Measurements from ENCODE around the gene DOCK2.

- TF ChIP-seq CTCF (optimal IDR thresholded peaks at IDR 0.05 in 1 of 3, IDR thresholded peaks at IDR 0.05 in 1 of 3, conservative IDR thresholded peaks at IDR 0.05 in 1 of 3; ENCODE audit: extremely low read depth in 1 of 3, insufficient read depth in 2 of 3, low read length in 3 of 3) (no peak), EZH2 (IDR thresholded peaks at IDR 0.05; ENCODE audit: low read length) (no peak)
These were observed 161.4 kb downstream of the DOCK2 start for GRCh38 chr5:169798438-169798837.

Data from keratinocyte (primary cell).